ENCODE data around the gene NBEA.

The NBEA gene

GRCh38 chr13:35474496-35475211 is 532.6 kb downstream of the NBEA start:
- TF ChIP-seq ZNF600 (tag by site-specific recombination; IDR thresholded peaks at IDR 0.05): peak; percentile 46; the same call in 1 of the 2 replicates
- TF ChIP-seq ZNF513 (tag by site-specific recombination; IDR thresholded peaks at IDR 0.05): no peak
- no peak for TF ChIP-seq ZBTB10 (tag by site-specific recombination; IDR thresholded peaks at IDR 0.05)
- peak; percentile 9; the same call in 1 of the 2 replicates for TF ChIP-seq ZNF660 (tag by site-specific recombination; IDR thresholded peaks at IDR 0.05)
- TF ChIP-seq PRDM4 (tag by site-specific recombination; IDR thresholded peaks at IDR 0.05): peak; percentile 94
- H3K4me1 ChIP-seq (ENCODE audit: control insufficient read depth, insufficient read depth, low read length): no peaks in the 10 kb centered on the region
- ChIA-PET POLR2A (no interaction called here), CTCF (no interaction called here)
- H3K27ac ChIP-seq (ENCODE audit: extremely low read depth, low read depth, low read length): peak overlapping the region; percentile 63; the same call in 1 of the 2 replicates
- no peaks in the 10 kb centered on the region for H3K36me3 ChIP-seq (ENCODE audit: control insufficient read depth in 2 of 2, insufficient read depth in 1 of 2, low read length in 2 of 2)
- H3K9me3 ChIP-seq (ENCODE audit: control insufficient read depth, insufficient read depth, low read depth, low read length): no peaks in the 10 kb centered on the region
- H3K4me3 ChIP-seq (ENCODE audit: low read depth, low read length): peak overlapping the region; percentile 68

GRCh38 chr13:35475212-35475959 is 533.3 kb downstream of the NBEA start:
- CTCF ChIA-PET: interaction anchor here (0.6 kb wide), 1 partner anchor 229 kb away, joined by 3 read pairs; no protein-coding TSS in a partner anchor
- H3K27ac ChIP-seq (ENCODE audit: extremely low read depth, low read depth, low read length): peak overlapping the region; percentile 63; the same call in 1 of the 2 replicates
- no peaks in the 10 kb centered on the region for H3K4me1 ChIP-seq (ENCODE audit: control insufficient read depth, insufficient read depth, low read length)
- no peaks in the 10 kb centered on the region for H3K9me3 ChIP-seq (ENCODE audit: control insufficient read depth, insufficient read depth, low read depth, low read length)
- H3K4me3 ChIP-seq (ENCODE audit: low read depth, low read length): peak overlapping the region; percentile 68
- no peaks in the 10 kb centered on the region for H3K36me3 ChIP-seq (ENCODE audit: control insufficient read depth in 2 of 2, insufficient read depth in 1 of 2, low read length in 2 of 2)
- POLR2A ChIA-PET: interaction anchor here (1.5 kb wide), 1 partner anchor 10 kb away, joined by 6 read pairs; no protein-coding TSS in a partner anchor
- TF ChIP-seq FEZF1 (tag by site-specific recombination; IDR thresholded peaks at IDR 0.05) (no peak), ZFP37 (tag by site-specific recombination; IDR thresholded peaks at IDR 0.05) (peak; percentile 28; the same call in 1 of the 2 replicates), ZNF777 (tag by site-specific recombination; IDR thresholded peaks at IDR 0.05; ENCODE audit: borderline replicate concordance) (0 out of 2 replicates have a peak, but pooled peaks have one; percentile 67), ZNF184 (tag by site-specific recombination; IDR thresholded peaks at IDR 0.05) (no peak), ZNF266 (tag by site-specific recombination; IDR thresholded peaks at IDR 0.05; ENCODE audit: low read depth) (no peak), ZNF302 (tag by site-specific recombination; IDR thresholded peaks at IDR 0.05; ENCODE audit: low read depth) (no peak), KLF16 (tag by site-specific recombination; IDR thresholded peaks at IDR 0.05) (peak; percentile 54; the same call in 1 of the 2 replicates), ZNF354C (tag by site-specific recombination; IDR thresholded peaks at IDR 0.05; ENCODE audit: borderline replicate concordance, low read depth) (no peak), ZNF660 (tag by site-specific recombination; IDR thresholded peaks at IDR 0.05) (peak; percentile 31; the same call in 1 of the 2 replicates), ZBTB49 (tag by site-specific recombination; IDR thresholded peaks at IDR 0.05; ENCODE audit: low read depth) (no peak), CTCF (tag by site-specific recombination; IDR thresholded peaks at IDR 0.05) (0 out of 2 replicates have a peak, but pooled peaks have one; percentile 19), GLIS2 (tag by site-specific recombination; IDR thresholded peaks at IDR 0.05) (peak; percentile 42; the same call in 1 of the 2 replicates), MZF1 (tag by site-specific recombination; IDR thresholded peaks at IDR 0.05; ENCODE audit: borderline replicate concordance) (0 out of 2 replicates have a peak, but pooled peaks have one; percentile 16)
